K562 (cell line): ENCODE measurements around the gene KLF2. TPM values are rescaled to one million over a fixed set of nuclear protein-coding genes. Genes with fewer than 3 reads are reported as not detected.

Experiments used
- ATF1 ChIP-seq, 2 experiments: fragments of 450-650 bp in 1 of 2; IDR thresholded peaks; 2 replicates each; pipeline ENCODE4 v1.6.1; 2016; ENCODE audit warnings: missing compliant biosample characterization in 1 of 2, missing genetic modification characterization in 1 of 2
- CBFB ChIP-seq: sonication (generic); formaldehyde crosslinking; IDR thresholded peaks from 2 replicates; pipeline ENCODE4 v1.4.0; 2020; ENCODE audit warnings: mild to moderate bottlenecking, missing genetic modification reagents
- HMGN3 ChIP-seq: IDR thresholded peaks from 2 replicates; pipeline ENCODE4 v1.6.1; 2011; ENCODE audit warnings: borderline replicate concordance, low read depth, mild to moderate bottlenecking, mixed read lengths, low read length; ENCODE audit not compliant: insufficient read length; ENCODE audit errors: extremely low read depth
- HNRNPK ChIP-seq: fragments of 200-400 bp; formaldehyde crosslinking; IDR thresholded peaks from one replicate; pipeline ENCODE4 v1.6.1; 2018; ENCODE audit warnings: mild to moderate bottlenecking, low read depth, low read length; ENCODE audit not compliant: poor library complexity, severe bottlenecking
- JUND ChIP-seq, 2 experiments: IDR thresholded peaks; 2 replicates in 1 of 2; 3 replicates in 1 of 2; pipeline ENCODE4 v1.6.1; 2011; ENCODE audit warnings: borderline replicate concordance in 2 of 2, low read depth in 2 of 2, low read length in 2 of 2, improper control_type of control experiment in 1 of 2, missing biosample characterization in 1 of 2, missing genetic modification characterization in 1 of 2, missing genetic modification reagents in 1 of 2
- KAT7 ChIP-seq: sonication (generic); formaldehyde crosslinking; IDR thresholded peaks from 2 replicates; pipeline ENCODE4 v1.8.0; 2022; ENCODE audit warnings: missing genetic modification reagents, mild to moderate bottlenecking, borderline replicate concordance
- KHSRP ChIP-seq: fragments of 450-650 bp; IDR thresholded peaks from 2 replicates; pipeline ENCODE4 v1.6.1; 2017
- NR0B1 ChIP-seq: fragments of 450-650 bp; IDR thresholded peaks from one replicate; pipeline ENCODE4 v1.6.1; 2018; ENCODE audit warnings: mild to moderate bottlenecking, moderate library complexity; ENCODE audit not compliant: partially characterized antibody
- RCOR1 ChIP-seq, 2 experiments: IDR thresholded peaks; 2 replicates each; pipeline ENCODE4 v1.6.1; 2012; ENCODE audit warnings: low read depth in 2 of 2, low read length in 2 of 2, borderline replicate concordance in 1 of 2, improper control_type of control experiment in 1 of 2
- RHOXF2B ChIP-seq: fragments of 250-450 bp; sonication (Bioruptor Pico); conservative IDR thresholded peaks from 2 replicates; pipeline ENCODE4 v1.5.1; 2021
- TSHZ1 ChIP-seq: fragments of 250-450 bp; sonication (Bioruptor Pico); IDR thresholded peaks from 2 replicates; pipeline ENCODE4 v1.4.0; 2020; ENCODE audit warnings: mild to moderate bottlenecking, moderate library complexity
- ZFP30 ChIP-seq: fragments of 250-450 bp; sonication (Bioruptor Pico); IDR thresholded peaks from 2 replicates; pipeline ENCODE4 v1.8.0; 2022; ENCODE audit warnings: moderate library complexity, mild to moderate bottlenecking, inconsistent platforms, borderline replicate concordance
- ZNF175 ChIP-seq: fragments of 200-800 bp; sonication (Bioruptor generic); IDR thresholded peaks from 2 replicates; pipeline ENCODE4 v1.6.1; 2016; ENCODE audit warnings: low read depth, mild to moderate bottlenecking, missing genetic modification characterization, missing compliant biosample characterization
- ZNF311 ChIP-seq: fragments of 250-450 bp; sonication (Bioruptor Pico); IDR thresholded peaks from 2 replicates; pipeline ENCODE4 v1.4.0; 2020; ENCODE audit warnings: mild to moderate bottlenecking, moderate library complexity
- ZNF316 ChIP-seq: fragments of 450-650 bp; IDR thresholded peaks from 2 replicates; pipeline ENCODE4 v1.6.1; 2016
- ZNF551 ChIP-seq: fragments of 250-450 bp; sonication (Bioruptor Pico); IDR thresholded peaks from 2 replicates; pipeline ENCODE4 v1.5.0; 2021; ENCODE audit warnings: mild to moderate bottlenecking, moderate library complexity
- ZNF695 ChIP-seq: fragments of 450-650 bp; formaldehyde crosslinking; IDR thresholded peaks from 2 replicates; pipeline ENCODE4 v1.4.0; 2020; ENCODE audit warnings: mild to moderate bottlenecking, moderate library complexity
- polyA plus RNA-seq, 8 experiments: library from polyadenylated mRNA; depleted of rRNA in 4 of 8; stranded (reverse) in 5 of 8; unstranded in 3 of 8; fragments of >200 nt; fragmentation: Nextera tagmentation in 2 of 8; fragmentation: Illumina TruSeq in 1 of 8; extraction: Ambion mirVana in 2 of 8; extraction: Trizol in 1 of 8; gene quantifications; 2 replicates each; pipeline versions ENCODE4 v1.2.1 to v1.2.3, GENCODE V29; 2011 to 2014; ENCODE audit warnings: inconsistent platforms in 1 of 8, missing spikeins in 1 of 8
- total RNA-seq, 7 experiments: library from RNA; depleted of rRNA in 6 of 7; stranded (reverse); fragments of >200 nt in 6 of 7; fragmentation: Illumina TruSeq in 2 of 7; extraction: Trizol in 2 of 7; gene quantifications; 2 replicates each; pipeline versions ENCODE4 v1.2.1 to v1.2.3, GENCODE V29; 2011 to 2021; ENCODE audit warnings: low replicate concordance in 1 of 7
- TF ChIP-seq, protein P1 (sequence below): sonication (generic); formaldehyde crosslinking; IDR thresholded peaks from 2 replicates; pipeline ENCODE4 v1.9.0; 2022; ENCODE audit warnings: mild to moderate bottlenecking, missing genetic modification reagents
- TF ChIP-seq, protein P2 (sequence below): IDR thresholded peaks from 2 replicates; pipeline ENCODE4 v1.6.1; 2014; ENCODE audit warnings: antibody characterized with exemption

The KLF2 gene
- total and polyA plus RNA-seq, 9 of the 15 experiments (the other 6 are each of a cell fraction or from before 2014, with no cell fraction given): 0.07 to 0.71 TPM; not detected in 7

DNA sequence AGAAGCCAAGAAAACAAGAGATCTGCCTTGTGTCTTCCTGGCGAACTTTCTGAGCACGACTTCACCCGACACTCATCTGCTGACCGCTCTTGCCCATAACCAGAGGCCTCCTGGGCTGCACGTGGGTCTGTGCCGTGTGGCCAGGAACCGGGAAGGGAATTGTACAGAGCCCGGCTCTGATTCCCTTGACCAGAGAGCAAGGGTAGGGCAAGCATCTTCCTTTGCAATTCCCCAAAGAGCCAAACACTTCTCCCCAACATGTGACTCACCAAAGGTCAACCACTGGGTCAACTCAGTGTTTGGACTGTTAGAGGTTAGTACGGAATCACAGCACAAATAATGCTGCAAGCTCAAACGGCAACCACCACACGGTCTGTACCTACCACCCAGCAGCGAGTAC is 48.9 kb downstream of the KLF2 start (continued):
- TF ChIP-seq ZNF316 (no peak), ATF1 (CRISPR knock-in tag; IDR thresholded peaks at IDR 0.05) (no peak), ATF1 (tag; IDR thresholded peaks at IDR 0.05) (no peak), RHOXF2B (no peak), ZNF311 (CRISPR knock-in tag) (no peak), HMGN3 (no peak), CBFB (CRISPR knock-in tag) (no peak), ZFP30 (no peak), KAT7 (CRISPR knock-in tag) (no peak), ZNF695 (CRISPR knock-in tag) (no peak), NR0B1 (no peak), ZNF175 (CRISPR knock-in tag) (no peak), JUND (IDR thresholded peaks at IDR 0.05; ENCODE audit: borderline replicate concordance, low read depth, low read length) (peak; percentile 52; the same call in 1 of the 2 replicates), JUND (tag; IDR thresholded peaks at IDR 0.05; ENCODE audit: borderline replicate concordance, low read depth, low read length) (peak; percentile 24; the same call in 1 of the 3 replicates), ZNF551 (CRISPR knock-in tag) (no peak), RCOR1 (IDR thresholded peaks at IDR 0.05; ENCODE audit: borderline replicate concordance in 1 of 2, low read depth in 2 of 2, low read length in 2 of 2) (0 out of 4 replicates have a peak, but pooled peaks of 1 of the 2 experiments have one; percentile 17), TSHZ1 (no peak), HNRNPK (no peak), KHSRP (no peak)
- TF ChIP-seq, protein P1, sequence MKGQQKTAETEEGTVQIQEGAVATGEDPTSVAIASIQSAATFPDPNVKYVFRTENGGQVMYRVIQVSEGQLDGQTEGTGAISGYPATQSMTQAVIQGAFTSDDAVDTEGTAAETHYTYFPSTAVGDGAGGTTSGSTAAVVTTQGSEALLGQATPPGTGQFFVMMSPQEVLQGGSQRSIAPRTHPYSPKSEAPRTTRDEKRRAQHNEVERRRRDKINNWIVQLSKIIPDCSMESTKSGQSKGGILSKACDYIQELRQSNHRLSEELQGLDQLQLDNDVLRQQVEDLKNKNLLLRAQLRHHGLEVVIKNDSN (CRISPR knock-in tag): peak; percentile 54
- TF ChIP-seq, protein P2, sequence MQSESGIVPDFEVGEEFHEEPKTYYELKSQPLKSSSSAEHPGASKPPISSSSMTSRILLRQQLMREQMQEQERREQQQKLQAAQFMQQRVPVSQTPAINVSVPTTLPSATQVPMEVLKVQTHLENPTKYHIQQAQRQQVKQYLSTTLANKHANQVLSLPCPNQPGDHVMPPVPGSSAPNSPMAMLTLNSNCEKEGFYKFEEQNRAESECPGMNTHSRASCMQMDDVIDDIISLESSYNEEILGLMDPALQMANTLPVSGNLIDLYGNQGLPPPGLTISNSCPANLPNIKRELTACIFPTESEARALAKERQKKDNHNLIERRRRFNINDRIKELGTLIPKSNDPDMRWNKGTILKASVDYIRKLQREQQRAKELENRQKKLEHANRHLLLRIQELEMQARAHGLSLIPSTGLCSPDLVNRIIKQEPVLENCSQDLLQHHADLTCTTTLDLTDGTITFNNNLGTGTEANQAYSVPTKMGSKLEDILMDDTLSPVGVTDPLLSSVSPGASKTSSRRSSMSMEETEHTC: no peak
